ENCODE results near the gene MSANTD3. TPM values are rescaled to one million over a fixed set of nuclear protein-coding genes. Genes with fewer than 3 reads are reported as not detected.

Gene MSANTD3
- total RNA-seq, 4 donors from 2014 or later = 16.4 to 38.8 (median 18.2) TPM

GRCh38 chr9:100449420-100449819, 22.5 kb downstream of the MSANTD3 start:
- TF ChIP-seq, protein P1, sequence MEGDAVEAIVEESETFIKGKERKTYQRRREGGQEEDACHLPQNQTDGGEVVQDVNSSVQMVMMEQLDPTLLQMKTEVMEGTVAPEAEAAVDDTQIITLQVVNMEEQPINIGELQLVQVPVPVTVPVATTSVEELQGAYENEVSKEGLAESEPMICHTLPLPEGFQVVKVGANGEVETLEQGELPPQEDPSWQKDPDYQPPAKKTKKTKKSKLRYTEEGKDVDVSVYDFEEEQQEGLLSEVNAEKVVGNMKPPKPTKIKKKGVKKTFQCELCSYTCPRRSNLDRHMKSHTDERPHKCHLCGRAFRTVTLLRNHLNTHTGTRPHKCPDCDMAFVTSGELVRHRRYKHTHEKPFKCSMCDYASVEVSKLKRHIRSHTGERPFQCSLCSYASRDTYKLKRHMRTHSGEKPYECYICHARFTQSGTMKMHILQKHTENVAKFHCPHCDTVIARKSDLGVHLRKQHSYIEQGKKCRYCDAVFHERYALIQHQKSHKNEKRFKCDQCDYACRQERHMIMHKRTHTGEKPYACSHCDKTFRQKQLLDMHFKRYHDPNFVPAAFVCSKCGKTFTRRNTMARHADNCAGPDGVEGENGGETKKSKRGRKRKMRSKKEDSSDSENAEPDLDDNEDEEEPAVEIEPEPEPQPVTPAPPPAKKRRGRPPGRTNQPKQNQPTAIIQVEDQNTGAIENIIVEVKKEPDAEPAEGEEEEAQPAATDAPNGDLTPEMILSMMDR (IDR thresholded peaks at IDR 0.05) = no peak
- DNase-seq (ENCODE audit: low spot score) (no peak), ATAC-seq (ENCODE audit: low FRiP score) (no peak)

DNA sequence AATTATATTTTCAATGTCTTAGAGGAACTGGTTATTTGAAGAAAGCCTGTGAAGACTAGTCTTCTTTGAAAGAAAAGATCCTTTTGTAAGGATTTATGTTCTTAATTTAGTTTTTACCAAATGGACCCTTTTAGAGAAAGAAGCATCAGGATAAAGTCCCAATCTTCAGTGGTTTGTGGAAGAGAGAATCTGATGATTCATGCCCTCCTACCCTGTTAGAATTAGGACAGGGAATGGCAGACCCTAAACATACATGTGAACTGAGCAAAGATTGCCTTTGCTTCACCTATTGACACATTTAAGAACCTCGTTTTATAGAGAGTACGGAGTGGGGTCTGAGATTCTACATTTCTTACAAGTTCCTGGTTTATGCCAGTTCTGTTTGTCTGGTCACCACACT, 26.0 kb downstream of the MSANTD3 start:
- ATAC-seq (ENCODE audit: low FRiP score) (no peak), DNase-seq (ENCODE audit: low spot score) (no peak)
- TF ChIP-seq, protein P1 (IDR thresholded peaks at IDR 0.05) = no peak

DNA sequence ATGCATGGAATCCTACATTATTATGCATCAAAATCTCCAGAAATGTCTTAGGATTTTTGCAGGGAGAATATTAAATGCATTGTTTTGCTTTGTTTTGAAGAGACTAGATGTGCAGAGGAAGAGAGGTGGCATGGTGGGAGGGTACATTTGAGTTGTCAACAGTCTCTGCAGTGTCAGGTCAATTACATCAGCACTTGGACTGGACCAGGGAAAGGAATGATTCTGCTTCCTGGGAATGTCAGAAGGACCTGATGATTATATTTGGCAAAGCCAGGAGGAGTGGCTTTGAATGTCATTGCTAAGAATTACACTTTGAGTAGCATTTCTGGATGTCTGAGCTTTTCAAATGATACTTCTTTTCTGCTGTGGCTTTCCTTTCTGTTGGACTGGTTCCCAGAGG, 28.5 kb downstream of the MSANTD3 start:
- DNase-seq (ENCODE audit: low spot score) = no peak
- TF ChIP-seq, protein P1 (IDR thresholded peaks at IDR 0.05) = no peak
- no peak for ATAC-seq (ENCODE audit: low FRiP score)

GRCh38 chr9:100457517-100457916, 30.6 kb downstream of the MSANTD3 start:
- DNase-seq (ENCODE audit: low spot score) (no peak), ATAC-seq (ENCODE audit: low FRiP score) (no peak)
- TF ChIP-seq, protein P1 (IDR thresholded peaks at IDR 0.05) = no peak

DNA sequence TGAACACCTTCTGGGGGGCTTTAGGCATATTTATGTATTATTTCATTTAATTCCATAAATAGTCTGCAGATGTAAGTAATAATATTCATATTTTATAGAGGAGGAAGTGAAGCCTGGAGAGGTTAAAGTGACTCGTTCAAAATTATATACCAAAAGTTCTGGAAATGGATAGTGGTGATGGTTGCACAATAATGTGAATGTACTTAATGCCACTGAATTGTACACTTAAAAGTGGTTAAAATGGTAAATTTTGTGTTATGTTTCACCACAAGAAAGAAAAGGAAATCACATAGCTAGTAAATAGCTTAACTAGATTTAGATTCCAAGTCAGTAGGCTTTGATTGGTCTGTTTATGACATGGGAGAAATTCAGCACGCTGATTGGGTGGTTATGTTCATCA, 33.0 kb downstream of the MSANTD3 start:
- DNase-seq (ENCODE audit: low spot score) = no peak
- ATAC-seq (ENCODE audit: low FRiP score) = no peak
- TF ChIP-seq, protein P1 (IDR thresholded peaks at IDR 0.05) = no peak

- DNase-seq (ENCODE audit: low spot score) (no peak), ATAC-seq (ENCODE audit: low FRiP score) (no peak)
- TF ChIP-seq, protein P1 (IDR thresholded peaks at IDR 0.05) = no peak
Observed at GRCh38 chr9:100465274-100465673, 38.3 kb downstream of the MSANTD3 start.

DNA sequence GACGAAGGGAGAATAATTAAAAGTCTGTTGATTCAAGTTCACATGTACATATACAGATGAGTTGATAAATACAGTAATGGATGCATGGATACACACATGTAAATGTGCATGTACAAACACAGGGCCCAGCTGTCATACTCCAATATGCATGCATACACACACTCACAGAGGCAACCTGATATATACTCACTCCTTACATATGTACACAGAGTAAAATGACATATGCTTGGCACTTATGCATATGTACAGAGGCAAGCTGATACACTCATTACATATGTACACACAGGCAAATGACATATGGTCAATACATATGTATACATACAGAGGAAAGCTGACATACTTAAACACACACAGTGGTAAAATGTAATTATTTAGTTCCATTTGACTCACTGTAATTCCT, 38.8 kb downstream of the MSANTD3 start:
- DNase-seq (ENCODE audit: low spot score) (no peak), ATAC-seq (ENCODE audit: low FRiP score) (no peak)
- TF ChIP-seq, protein P1 (IDR thresholded peaks at IDR 0.05) = no peak

Measured in omental fat pad (tissue), 4 donors.